ENCODE results near the gene AKAP13. TPM values are rescaled to one million over a fixed set of nuclear protein-coding genes. Genes with fewer than 3 reads are reported as not detected.

The AKAP13 gene
- total and polyA plus RNA-seq, 2 of the 13 experiments (the other 11 are each of a cell fraction or from before 2014, with no cell fraction given), result 6.7 to 27.1 TPM

DNA sequence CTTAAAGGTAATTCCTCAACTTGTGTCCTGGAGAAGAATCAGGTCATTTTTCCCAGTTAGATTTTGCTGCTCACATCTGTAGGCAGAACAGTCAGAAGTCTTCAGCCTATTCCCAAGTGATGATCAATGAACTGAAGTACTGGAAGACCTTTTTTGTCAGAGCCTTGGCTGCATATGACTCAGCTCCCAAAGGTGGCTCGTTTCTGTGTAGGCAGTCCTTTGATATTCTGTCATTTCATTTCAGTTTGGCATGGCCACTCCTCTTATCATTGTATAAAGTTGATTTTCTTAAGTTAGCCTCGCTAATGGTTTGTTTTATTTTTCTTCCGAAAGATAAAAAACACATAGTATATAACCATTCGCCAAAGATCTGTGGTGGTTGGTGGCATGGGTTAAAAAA lies 323.7 kb downstream of the AKAP13 start (continued):
- TF ChIP-seq CTCF (CRISPR knock-in tag; IDR thresholded peaks at IDR 0.05), result no peak

DNA sequence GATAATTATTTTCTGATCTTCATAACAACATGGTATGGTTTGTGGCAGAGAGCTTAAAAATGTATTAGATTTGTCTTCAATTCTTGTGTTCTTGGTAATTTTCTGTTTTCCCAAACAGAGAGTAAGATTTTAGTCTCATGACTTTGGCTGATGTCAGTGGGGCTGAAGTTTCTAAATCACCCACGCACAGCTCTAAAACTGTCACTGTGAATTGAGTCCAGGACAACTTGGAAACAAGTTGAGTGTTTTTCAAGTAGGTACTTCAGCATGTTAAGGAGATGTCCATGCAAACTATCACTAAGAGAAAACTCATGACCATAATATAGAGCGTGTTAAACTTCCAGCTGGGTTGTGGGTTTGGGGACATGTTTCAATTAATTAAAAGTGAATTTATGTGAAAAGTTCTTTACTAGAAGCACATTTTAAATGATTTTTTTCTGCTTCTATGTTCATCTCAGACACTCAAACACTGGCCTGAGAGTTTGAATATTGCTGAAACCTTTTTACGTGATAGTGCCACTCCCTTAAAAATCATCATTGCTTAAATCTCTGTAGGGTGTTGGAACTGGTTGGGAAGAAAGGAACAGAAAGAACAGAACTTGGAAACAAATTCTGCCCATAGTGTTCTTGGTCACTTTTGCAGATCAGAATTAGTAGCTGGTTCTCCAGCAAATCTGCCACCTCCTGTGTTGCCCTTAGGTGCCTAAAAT lies 324.5 kb downstream of the AKAP13 start:
- H4K20me1 ChIP-seq (ENCODE audit: insufficient read depth, low read length), result no peaks in the 10 kb centered on the region
- H3K9me3 ChIP-seq (ENCODE audit: low read length), result no peaks in the 10 kb centered on the region
- DNase-seq (ENCODE audit: low spot score) (no peak), FAIRE-seq (no peak), ATAC-seq (no peak)
- peaks cover 42% of the 10 kb centered on the region for H3K4me1 ChIP-seq (ENCODE audit: insufficient read depth, low read length)
- no peak overlapping the region for H3K4me2 ChIP-seq (ENCODE audit: low read depth, low read length)
- H3K27me3 ChIP-seq (ENCODE audit: control insufficient read depth in 1 of 2, insufficient read depth in 2 of 2, low read length in 2 of 2), result no peaks in the 10 kb centered on the region
- H3K36me3 ChIP-seq (replicated peaks in 1 of 2; ENCODE audit: control insufficient read depth in 1 of 2, insufficient read depth in 2 of 2, low read length in 2 of 2), result no peaks in the 10 kb centered on the region; a peak in 1 of 5 replicates
- no peak overlapping the region for H3K27ac ChIP-seq (ENCODE audit: extremely low read length, insufficient read depth, low read length)
- H3K79me2 ChIP-seq (ENCODE audit: insufficient read depth, low read length), result no peaks in the 10 kb centered on the region
- no peak overlapping the region for H2AFZ ChIP-seq (ENCODE audit: low read length)
- 98% methylated on average over 3 of the region's 3 CpGs for WGBS (ENCODE audit: low lambda C conversion rate)
- in situ Hi-C loops (cut with HindIII; ENCODE audit: extremely low pct_ligation_motif_present, low pct_unique_long_range_greater_than_20kb), result loop anchor here (25.0 kb wide), 1 partner anchor 418 kb away; no protein-coding TSS in a partner anchor
- POLR2A ChIA-PET, result no interaction called here
- TF ChIP-seq ZNF3 (CRISPR knock-in tag; IDR thresholded peaks at IDR 0.05) (no peak), NR2C2 (CRISPR knock-in tag; IDR thresholded peaks at IDR 0.05; ENCODE audit: borderline replicate concordance) (no peak), ZNF446 (CRISPR knock-in tag; IDR thresholded peaks at IDR 0.05) (no peak), PITX1 (CRISPR knock-in tag; IDR thresholded peaks at IDR 0.05) (no peak), ZNF629 (CRISPR knock-in tag; conservative IDR thresholded peaks at IDR 0.05) (no peak)
- TF ChIP-seq, protein P1, sequence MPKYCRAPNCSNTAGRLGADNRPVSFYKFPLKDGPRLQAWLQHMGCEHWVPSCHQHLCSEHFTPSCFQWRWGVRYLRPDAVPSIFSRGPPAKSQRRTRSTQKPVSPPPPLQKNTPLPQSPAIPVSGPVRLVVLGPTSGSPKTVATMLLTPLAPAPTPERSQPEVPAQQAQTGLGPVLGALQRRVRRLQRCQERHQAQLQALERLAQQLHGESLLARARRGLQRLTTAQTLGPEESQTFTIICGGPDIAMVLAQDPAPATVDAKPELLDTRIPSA (CRISPR knock-in tag; IDR thresholded peaks at IDR 0.05; ENCODE audit: borderline replicate concordance), result no peak
- TF ChIP-seq, protein P2, sequence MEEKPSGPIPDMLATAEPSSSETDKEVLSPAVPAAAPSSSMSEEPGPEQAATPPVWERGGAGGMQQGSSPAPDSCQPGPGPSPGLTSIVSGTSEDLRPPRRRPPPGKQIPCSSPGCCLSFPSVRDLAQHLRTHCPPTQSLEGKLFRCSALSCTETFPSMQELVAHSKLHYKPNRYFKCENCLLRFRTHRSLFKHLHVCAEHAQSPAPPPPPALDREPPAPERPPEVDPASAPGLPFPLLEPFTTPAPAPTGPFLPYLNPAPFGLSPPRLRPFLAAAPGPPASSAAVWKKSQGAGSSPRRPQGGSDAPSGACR (CRISPR knock-in tag; IDR thresholded peaks at IDR 0.05), result no peak
- TF ChIP-seq, protein P3, sequence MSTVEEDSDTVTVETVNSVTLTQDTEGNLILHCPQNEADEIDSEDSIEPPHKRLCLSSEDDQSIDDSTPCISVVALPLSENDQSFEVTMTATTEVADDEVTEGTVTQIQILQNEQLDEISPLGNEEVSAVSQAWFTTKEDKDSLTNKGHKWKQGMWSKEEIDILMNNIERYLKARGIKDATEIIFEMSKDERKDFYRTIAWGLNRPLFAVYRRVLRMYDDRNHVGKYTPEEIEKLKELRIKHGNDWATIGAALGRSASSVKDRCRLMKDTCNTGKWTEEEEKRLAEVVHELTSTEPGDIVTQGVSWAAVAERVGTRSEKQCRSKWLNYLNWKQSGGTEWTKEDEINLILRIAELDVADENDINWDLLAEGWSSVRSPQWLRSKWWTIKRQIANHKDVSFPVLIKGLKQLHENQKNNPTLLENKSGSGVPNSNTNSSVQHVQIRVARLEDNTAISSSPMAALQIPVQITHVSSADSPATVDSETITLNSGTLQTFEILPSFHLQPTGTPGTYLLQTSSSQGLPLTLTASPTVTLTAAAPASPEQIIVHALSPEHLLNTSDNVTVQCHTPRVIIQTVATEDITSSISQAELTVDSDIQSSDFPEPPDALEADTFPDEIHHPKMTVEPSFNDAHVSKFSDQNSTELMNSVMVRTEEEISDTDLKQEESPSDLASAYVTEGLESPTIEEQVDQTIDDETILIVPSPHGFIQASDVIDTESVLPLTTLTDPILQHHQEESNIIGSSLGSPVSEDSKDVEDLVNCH (CRISPR knock-in tag; IDR thresholded peaks at IDR 0.05), result no peak
- CTCF ChIA-PET (ENCODE audit: low intra/inter-chr PET ratio, low total read pairs), result no interaction called here
- intact Hi-C loops (cut with micrococcal nuclease; ENCODE audit: unreplicated experiment), result no loop called here
- no TSS peak for BruUV-seq (replicated peaks)
- H3K9ac ChIP-seq (ENCODE audit: insufficient read depth, low read depth, low read length), result no peak overlapping the region
- H3K4me3 ChIP-seq (replicated peaks in 1 of 3; ENCODE audit: insufficient read depth in 1 of 3, low read depth in 2 of 3, low read length in 3 of 3), result no peak overlapping the region
